Heart left ventricle (tissue), 16 donors: Measurements from ENCODE around the gene CBFA2T2. TPM values are rescaled to one million over a fixed set of nuclear protein-coding genes. Genes with fewer than 3 reads are reported as not detected.

ENCODE experiments used
- ATAC-seq, 4 donors: fragments of 200-7000 bp; cut with Tn5 transposase; one replicate each; pipeline ENCODE4 v1.9.1; 2020 to 2022; ENCODE audit warnings: moderate library complexity in 4 of 4, mild to moderate bottlenecking in 3 of 4, moderate number of reproducible peaks in 1 of 4
- DNase-seq, 5 donors: peaks; one replicate each; pipeline ENCODE4 v3.0.0-alpha.2; 2020
- H3K27ac ChIP-seq, 12 donors: fragments of 200-600 bp; sonication (generic) in 4 of 12; one replicate each; pipeline versions ENCODE4 v1.5.0 to v1.8.0; 2016 to 2022; ENCODE audit warnings: mild to moderate bottlenecking in 2 of 12
- H3K27me3 ChIP-seq, 9 donors: fragments of 200-600 bp; sonication (generic) in 2 of 9; one replicate each; pipeline versions ENCODE4 v1.5.1 to v1.8.0; 2016 to 2022; ENCODE audit warnings: mild to moderate bottlenecking in 3 of 9
- H3K36me3 ChIP-seq, 9 donors: fragments of 200-600 bp; sonication (generic) in 2 of 9; one replicate each; pipeline versions ENCODE4 v1.5.0 to v1.8.0; 2018 to 2022; ENCODE audit warnings: mild to moderate bottlenecking in 2 of 9
- H3K4me1 ChIP-seq, 12 donors: fragments of 200-600 bp; sonication (generic) in 4 of 12; one replicate each; pipeline versions ENCODE4 v1.5.0 to v1.8.0; 2016 to 2022; ENCODE audit warnings: mild to moderate bottlenecking in 3 of 12
- H3K4me3 ChIP-seq, 12 donors: fragments of 200-600 bp; sonication (generic) in 4 of 12; one replicate each; pipeline versions ENCODE4 v1.5.0 to v1.8.0; 2017 to 2022; ENCODE audit warnings: mild to moderate bottlenecking in 9 of 12, moderate library complexity in 4 of 12
- H3K9me3 ChIP-seq, 12 donors: fragments of 200-600 bp; sonication (generic) in 4 of 12; one replicate each; pipeline versions ENCODE4 v1.5.0 to v1.8.0; 2016 to 2022; ENCODE audit warnings: mild to moderate bottlenecking in 1 of 12
- CTCF ChIP-seq, 12 donors: fragments of 200-600 bp; sonication (generic) in 4 of 12; IDR thresholded peaks; one replicate each; pipeline versions ENCODE4 v1.5.0 to v1.8.0; 2018 to 2022; ENCODE audit warnings: antibody characterized with exemption in 12 of 12, mild to moderate bottlenecking in 5 of 12
- POLR2A ChIP-seq, 2 donors: fragments of 450-650 bp; IDR thresholded peaks; one replicate each; pipeline ENCODE4 v1.6.1; 2017; ENCODE audit warnings: antibody characterized with exemption in 2 of 2, mild to moderate bottlenecking in 2 of 2, moderate library complexity in 2 of 2
- WGBS, 4 donors: extraction: QIAGEN DNeasy Blood & Tissue Kit in 2 of 4; methylation state at CpG; one replicate each; pipeline versions ENCODE4 v1.1.5 to v1.1.7; 2013 to 2018; 5-methylcytosine and 5-hydroxymethylcytosine counted together
- intact Hi-C, 10 donors: fragments of 100-400 bp; cut with DNase I; formaldehyde crosslinking; loops; one replicate each; pipeline versions ENCODE4 v1.11.1 to v1.14.2; 2022
- polyA plus RNA-seq, 2 donors: library from polyadenylated mRNA; stranded (reverse); fragments of 200-250 nt; gene quantifications; one replicate each; pipeline ENCODE4 v1.2.3, GENCODE V29; 2013
- total RNA-seq, 9 donors: library from RNA; depleted of rRNA in 2 of 9; stranded (reverse); fragments of >200 nt in 2 of 9; fragmentation: NEBNext Ultra II Directional in 3 of 9; extraction: Animal tissue kit (Norgen Biotek cat#: 25700) in 3 of 9; gene quantifications; one replicate each; pipeline versions ENCODE4 v1.1.0 to v1.2.4, GENCODE V29; 2016 to 2023
- donor health status: ischemic (EF 13 %, LVEDD 7.1; RV severe dilation, severe dysfunction).
- donor health status: healthy with polysubstance abuse.
- donor health status: DM: no; HTN: yes; CAD: no.
- donor health status: DM: no; HTN: no; CAD: no.
- donor health status: ischemic (EF 25% LVEDD 6.9; RV normal size, moderate dysfunction).
- donor health status: ischemic (EF 25% LVEDD 5.7; RV mildly dilated, moderate dysfunction).
- donor health status: healthy.
- donor health status: DM: yes; HTN: yes; CAD: no.
- donor health status: ischemic (EF 35%, LVEDD 5.7; RV mildly dilated, moderate dysfunction).
- donor health status: nonischemic (EF 11% LVEDD 7.7; RV severe dilation, severe dysfunction).
- donor health status: DM: yes; HTN: yes; CAD: no.
- donor health status: PGD.
- donor health status: ischemic (EF 29% LVEDD 5.4; RV normal size, mild dysfunction).
- donor health status: nonischemic (EF 23%, LVEDD 6.1; RV moderate dilation, normal function).

The CBFA2T2 gene
- total and polyA plus RNA-seq, 11 donors, result 4.6 to 15.0 (median 9.9) TPM

DNA sequence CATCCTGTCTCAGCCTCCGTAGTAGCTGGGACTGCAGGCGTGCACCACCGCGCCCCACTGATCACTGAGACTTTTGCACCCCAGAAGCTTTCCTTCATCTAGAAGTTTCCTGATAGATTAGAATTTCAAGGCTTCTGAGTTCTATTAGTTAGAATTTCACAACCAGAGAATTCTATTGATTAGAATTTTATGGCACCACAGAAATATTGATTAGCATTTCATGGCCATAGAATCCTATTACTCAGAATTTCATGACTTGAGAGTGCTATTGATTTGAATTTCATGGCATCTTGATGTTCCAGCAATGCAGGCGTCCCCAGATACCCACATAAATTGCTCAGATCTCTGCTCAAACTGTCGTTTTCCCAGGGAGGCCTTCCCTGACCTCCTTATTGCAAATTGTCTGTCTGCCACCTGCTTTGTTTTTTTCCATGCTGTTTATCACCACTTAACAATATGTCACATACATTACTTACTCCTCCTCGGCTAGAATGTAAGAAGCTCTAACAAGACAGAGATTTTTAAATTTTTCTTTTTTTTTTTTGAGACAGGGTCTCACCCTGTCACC lies 16.9 kb upstream of the CBFA2T2 start:
- no peak for TF ChIP-seq CTCF (IDR thresholded peaks at IDR 0.05)
- no peak for TF ChIP-seq POLR2A (IDR thresholded peaks at IDR 0.05)
- ATAC-seq, result no peak
- intact Hi-C loops, result no loop called here
- Histone ChIP-seq H3K9me3 (no peaks in the 10 kb centered on the region), H3K27ac (no peak overlapping the region), H3K27me3 (peaks cover 0 to 6% (median 0%) of the 10 kb centered on the region in 9 donors), H3K4me3 (no peak overlapping the region), H3K4me1 (no peaks in the 10 kb centered on the region), H3K36me3 (no peaks in the 10 kb centered on the region)
- DNase-seq, result no peak
- 84 to 87% (median 86%) methylated on average over 7 of the region's 7 CpGs for WGBS, 4 donors

DNA sequence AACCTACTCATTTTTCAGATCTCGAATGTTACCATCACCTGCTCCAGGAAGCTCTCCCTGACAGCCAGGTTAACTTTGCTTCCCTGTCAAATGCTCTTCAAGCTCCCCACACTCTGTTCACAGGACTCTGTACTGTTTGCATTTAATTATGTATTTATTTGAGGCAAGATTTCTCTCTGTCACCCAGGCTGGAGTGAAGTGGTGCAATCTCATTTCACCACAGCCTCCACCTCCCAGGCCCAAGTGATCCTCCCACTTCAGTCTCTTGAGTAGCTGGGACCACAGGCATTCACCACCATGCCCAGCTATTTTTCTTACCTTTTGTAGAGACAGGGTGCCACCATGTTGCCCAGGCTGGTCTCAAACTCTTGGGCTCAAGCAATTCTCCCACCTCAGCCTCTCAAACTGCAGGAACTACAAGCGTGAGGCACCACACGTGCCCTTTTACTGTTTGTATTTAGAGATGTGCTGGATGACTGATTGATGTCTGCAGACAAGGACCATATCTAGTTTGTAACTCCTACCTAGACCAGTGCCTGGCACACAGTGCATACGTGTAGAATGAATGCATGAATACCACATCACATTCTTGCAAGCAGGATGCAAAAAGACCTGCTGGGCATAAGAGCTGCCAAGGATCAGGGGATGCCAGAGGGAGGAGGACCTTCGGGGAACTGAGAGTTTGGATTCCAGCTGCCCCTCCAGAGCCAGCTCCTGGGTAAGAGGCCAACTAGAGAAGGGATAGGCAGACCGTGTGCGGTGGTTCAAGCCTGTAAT lies 15.6 kb upstream of the CBFA2T2 start:
- 74 to 87% (median 84%) methylated on average over 7 of the region's 7 CpGs for WGBS, 4 donors
- Histone ChIP-seq H3K27me3 (peaks cover 0 to 6% (median 0%) of the 10 kb centered on the region in 9 donors), H3K27ac (no peak overlapping the region), H3K4me3 (no peak overlapping the region), H3K36me3 (no peaks in the 10 kb centered on the region), H3K4me1 (no peaks in the 10 kb centered on the region), H3K9me3 (no peaks in the 10 kb centered on the region)
- TF ChIP-seq CTCF (IDR thresholded peaks at IDR 0.05) (no peak), POLR2A (IDR thresholded peaks at IDR 0.05) (no peak)
- ATAC-seq (no peak), DNase-seq (no peak)
- intact Hi-C loops, result no loop called here

DNA sequence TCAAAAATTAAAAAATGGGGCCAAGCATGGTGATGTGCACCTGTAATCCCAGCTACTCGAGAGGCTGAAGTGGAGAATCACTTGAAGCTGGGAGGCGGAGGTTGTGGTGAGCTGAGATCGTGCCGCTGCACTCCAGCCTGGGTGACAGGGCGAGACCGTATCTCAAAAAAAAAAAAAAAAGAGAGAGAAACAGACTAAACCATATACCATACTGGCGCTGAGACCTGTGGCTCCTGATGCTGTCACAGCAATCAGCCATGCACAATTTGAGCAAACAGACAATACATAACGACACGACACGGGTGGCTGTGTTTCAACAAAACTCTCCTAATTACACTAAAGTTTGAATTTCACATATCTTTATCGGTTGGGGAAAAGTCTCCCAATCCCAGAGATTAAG lies 14.9 kb upstream of the CBFA2T2 start:
- H3K4me3 ChIP-seq, result no peak overlapping the region
- no peak for ATAC-seq
- peaks cover 0 to 6% (median 0%) of the 10 kb centered on the region in 9 donors for H3K27me3 ChIP-seq
- no peaks in the 10 kb centered on the region for H3K4me1 ChIP-seq
- WGBS, 4 donors, result 87 to 90% (median 89%) methylated on average over 11 of the region's 11 CpGs
- no peak overlapping the region for H3K27ac ChIP-seq
- TF ChIP-seq CTCF (IDR thresholded peaks at IDR 0.05) (no peak), POLR2A (IDR thresholded peaks at IDR 0.05) (no peak)
- H3K9me3 ChIP-seq, result no peaks in the 10 kb centered on the region
- intact Hi-C loops, result no loop called here
- DNase-seq, result no peak
- H3K36me3 ChIP-seq, result no peaks in the 10 kb centered on the region

GRCh38 chr20:33475381-33476152 lies 14.3 kb upstream of the CBFA2T2 start:
- no peak overlapping the region for H3K4me3 ChIP-seq
- H3K27ac ChIP-seq, result no peak overlapping the region
- ATAC-seq (no peak), DNase-seq (no peak)
- intact Hi-C loops, result no loop called here
- H3K4me1 ChIP-seq, result no peaks in the 10 kb centered on the region
- TF ChIP-seq CTCF (IDR thresholded peaks at IDR 0.05) (no peak), POLR2A (IDR thresholded peaks at IDR 0.05) (no peak)
- WGBS, 4 donors, result 39 to 51% (median 46%) methylated on average over 12 to 14 of the region's 14 CpGs
- peaks cover 0 to 6% (median 0%) of the 10 kb centered on the region in 9 donors for H3K27me3 ChIP-seq
- no peaks in the 10 kb centered on the region for H3K36me3 ChIP-seq
- H3K9me3 ChIP-seq, result no peaks in the 10 kb centered on the region
